Activated CD4-positive, alpha-beta T cell treated with anti-CD3 and anti-CD28 coated beads, Interleukin-2, amount 10 ng/mL, durations not matched to agents 24 days and 14 days (primary cell): Measurements from ENCODE around the gene TRIM44. TPM values are rescaled to one million over a fixed set of nuclear protein-coding genes. Genes with fewer than 3 reads are reported as not detected.
"Not testable (repeated sequence)": the region's sequence is repeated elsewhere in the genome, so short reads cannot be mapped to it uniquely, and the experiment has no call there.

Experiments used
- DNase-seq: peaks from one replicate; pipeline ENCODE4 v3.0.0; 2022
- H3K27ac Mint-ChIP-seq: one replicate; pipeline ENCODE4 v1.8.0; 2022; ENCODE audit warnings: mild to moderate bottlenecking, mixed read lengths
- H3K27me3 Mint-ChIP-seq: one replicate; pipeline ENCODE4 v1.8.0; 2022; ENCODE audit warnings: mixed read lengths
- H3K36me3 Mint-ChIP-seq: one replicate; pipeline ENCODE4 v1.8.0; 2022; ENCODE audit warnings: low read depth, mild to moderate bottlenecking, mixed read lengths
- H3K4me1 Mint-ChIP-seq: one replicate; pipeline ENCODE4 v1.8.0; 2021; ENCODE audit warnings: mixed read lengths
- H3K4me3 Mint-ChIP-seq: one replicate; pipeline ENCODE4 v1.8.0; 2022; ENCODE audit warnings: mild to moderate bottlenecking, moderate library complexity, mixed read lengths
- H3K9me3 Mint-ChIP-seq: one replicate; pipeline ENCODE4 v1.8.0; 2021; ENCODE audit warnings: mixed read lengths
- intact Hi-C: fragments of 100-400 bp; cut with micrococcal nuclease; formaldehyde crosslinking; loops from one replicate; pipeline ENCODE4 v1.15.1; 2023
- total RNA-seq: library from RNA; stranded (reverse); gene quantifications from 2 replicates; pipeline ENCODE4 v1.2.3, GENCODE V29; 2022

The TRIM44 gene
- total RNA-seq, 1 donor from 2014 or later, result 27.8 TPM

DNA sequence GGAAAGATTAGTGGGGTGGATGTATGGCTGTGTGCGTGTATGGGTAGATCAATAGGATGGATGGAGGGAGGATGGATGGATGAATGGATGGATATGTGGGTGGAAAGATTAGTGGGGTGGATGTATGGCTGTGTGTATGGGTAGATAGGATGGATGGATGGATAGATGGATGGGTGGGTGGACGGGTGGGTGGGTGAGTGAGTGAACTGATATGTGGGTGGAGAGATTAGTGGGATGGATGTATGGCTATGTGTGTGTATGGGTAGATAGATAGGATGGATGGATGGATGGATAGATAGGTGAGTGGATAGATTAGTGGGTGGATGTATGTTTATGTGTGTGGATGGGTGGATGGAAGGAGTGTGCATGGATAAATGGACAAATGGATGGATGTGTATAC, 193.7 kb downstream of the TRIM44 start:
- intact Hi-C loops, result no loop called here
- Mint-ChIP-seq H3K27ac (no peak overlapping the region), H3K4me3 (no peak overlapping the region), H3K27me3 (no peaks in the 10 kb centered on the region), H3K36me3 (no peaks in the 10 kb centered on the region), H3K9me3 (no peaks in the 10 kb centered on the region), H3K4me1 (no peaks in the 10 kb centered on the region)
- DNase-seq, result no peak

DNA sequence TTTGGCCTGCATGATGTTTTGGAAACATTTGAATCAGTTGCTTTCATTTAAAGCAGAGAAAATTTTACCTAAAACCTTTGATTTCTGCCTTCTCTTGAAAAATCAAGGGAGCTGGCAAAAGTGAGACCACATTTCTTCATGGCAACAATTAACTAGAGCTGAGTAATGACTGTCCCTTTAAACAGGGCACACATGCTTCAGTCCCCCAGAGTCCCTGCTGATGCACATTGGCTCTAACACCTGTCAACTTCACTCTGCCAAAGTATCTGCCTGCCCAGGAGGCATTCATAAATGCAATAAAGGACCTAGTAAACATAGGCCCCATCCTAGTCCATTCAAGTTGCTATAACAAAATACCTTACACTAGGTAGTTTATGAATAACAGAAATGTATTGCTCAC, 194.2 kb downstream of the TRIM44 start:
- Mint-ChIP-seq H3K4me3 (no peak overlapping the region), H3K27me3 (no peaks in the 10 kb centered on the region), H3K36me3 (no peaks in the 10 kb centered on the region), H3K27ac (no peak overlapping the region), H3K9me3 (no peaks in the 10 kb centered on the region), H3K4me1 (no peaks in the 10 kb centered on the region)
- intact Hi-C loops, result no loop called here
- DNase-seq, result no peak

DNA sequence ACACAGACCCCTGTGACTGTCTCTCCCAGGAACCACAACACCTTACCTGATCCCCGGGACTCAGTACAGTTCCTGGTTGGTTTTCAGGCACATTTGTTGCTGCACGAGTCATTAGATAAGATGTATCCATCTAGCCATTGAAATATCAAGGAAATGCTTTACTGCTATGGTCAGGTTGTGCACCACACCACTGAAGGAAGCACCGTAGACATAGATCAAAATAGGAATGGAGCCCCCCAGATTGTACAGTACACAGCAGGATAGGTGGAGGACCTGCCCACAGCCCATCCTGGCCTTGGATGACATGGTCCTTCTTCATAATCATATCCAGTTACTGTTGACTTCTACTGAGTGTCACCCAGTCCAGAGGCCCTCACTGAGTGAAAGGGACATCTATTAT, 195.3 kb downstream of the TRIM44 start:
- no peaks in the 10 kb centered on the region for H3K27me3 Mint-ChIP-seq
- DNase-seq, result no peak
- no peaks in the 10 kb centered on the region for H3K4me1 Mint-ChIP-seq
- no peaks in the 10 kb centered on the region for H3K9me3 Mint-ChIP-seq
- H3K27ac Mint-ChIP-seq, result no peak overlapping the region
- H3K4me3 Mint-ChIP-seq, result no peak overlapping the region
- H3K36me3 Mint-ChIP-seq, result no peaks in the 10 kb centered on the region
- intact Hi-C loops, result no loop called here

DNA sequence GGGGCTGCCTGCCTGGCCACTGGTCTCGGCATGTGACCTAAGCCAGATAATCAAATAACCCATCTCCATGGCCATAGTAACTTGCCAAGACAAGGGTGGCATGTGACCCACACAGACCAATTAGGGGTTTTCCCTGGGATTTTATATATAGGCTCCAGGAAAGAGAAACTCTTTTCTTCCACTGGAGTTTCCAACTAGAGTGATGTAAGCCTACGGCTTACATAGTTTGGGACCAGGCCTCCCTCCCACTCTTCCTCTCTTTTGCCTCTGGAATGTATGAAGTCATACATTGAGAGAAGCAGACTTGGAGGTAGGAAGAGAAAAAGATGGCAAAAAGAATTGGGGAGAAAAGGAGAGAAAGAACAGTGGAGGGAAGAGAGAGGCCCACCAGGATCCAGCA, 196.7 kb downstream of the TRIM44 start:
- Mint-ChIP-seq H3K9me3 (no peaks in the 10 kb centered on the region), H3K27ac (no peak overlapping the region), H3K36me3 (no peaks in the 10 kb centered on the region), H3K4me3 (no peak overlapping the region), H3K27me3 (no peaks in the 10 kb centered on the region), H3K4me1 (no peaks in the 10 kb centered on the region)
- no peak for DNase-seq
- intact Hi-C loops, result no loop called here

DNA sequence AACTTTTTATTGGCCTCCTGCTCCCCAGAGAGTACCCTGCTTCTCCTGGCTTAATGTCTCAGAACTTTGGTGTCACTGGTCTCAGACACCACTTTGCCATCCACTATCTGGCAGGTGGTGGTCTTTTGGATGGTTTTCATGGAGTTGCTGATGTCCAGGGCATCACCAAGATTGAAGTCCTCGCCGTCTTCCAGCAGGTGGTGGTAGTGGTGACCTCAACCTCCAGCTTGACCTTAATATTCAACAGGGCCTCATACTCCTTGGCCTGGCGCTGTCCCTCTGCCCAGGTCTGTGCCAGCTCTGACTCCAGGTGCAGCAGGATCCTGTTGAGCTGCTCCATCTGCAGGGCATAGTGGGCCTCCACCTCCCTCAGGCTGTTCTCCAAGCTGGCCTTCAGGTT, 197.6 kb downstream of the TRIM44 start:
- H3K9me3 Mint-ChIP-seq, H3K4me3 Mint-ChIP-seq, H3K4me1 Mint-ChIP-seq, intact Hi-C loops, H3K27me3 Mint-ChIP-seq, H3K36me3 Mint-ChIP-seq, H3K27ac Mint-ChIP-seq, DNase-seq: not testable (repeated sequence)

DNA sequence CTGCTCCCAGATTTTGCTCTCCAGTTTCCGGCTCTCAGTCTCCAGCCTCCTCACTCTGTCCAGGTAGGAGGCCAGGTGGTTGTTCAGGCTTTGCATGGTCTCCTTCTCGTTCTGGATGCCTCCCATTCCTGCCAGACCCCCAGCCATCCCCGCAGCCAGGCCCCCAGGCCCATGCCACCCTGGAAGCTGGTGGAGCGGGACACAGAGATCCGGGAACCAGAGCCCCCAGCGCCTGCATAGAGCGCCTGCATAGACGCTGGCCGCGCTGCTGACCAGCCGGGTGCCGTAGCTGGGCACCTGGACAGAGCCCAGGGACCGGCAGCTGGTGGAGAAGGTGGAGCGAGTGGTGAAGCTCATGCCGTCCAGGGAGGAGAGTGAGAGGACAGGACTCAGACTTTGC, 198.6 kb downstream of the TRIM44 start:
- intact Hi-C loops, result no loop called here

DNA sequence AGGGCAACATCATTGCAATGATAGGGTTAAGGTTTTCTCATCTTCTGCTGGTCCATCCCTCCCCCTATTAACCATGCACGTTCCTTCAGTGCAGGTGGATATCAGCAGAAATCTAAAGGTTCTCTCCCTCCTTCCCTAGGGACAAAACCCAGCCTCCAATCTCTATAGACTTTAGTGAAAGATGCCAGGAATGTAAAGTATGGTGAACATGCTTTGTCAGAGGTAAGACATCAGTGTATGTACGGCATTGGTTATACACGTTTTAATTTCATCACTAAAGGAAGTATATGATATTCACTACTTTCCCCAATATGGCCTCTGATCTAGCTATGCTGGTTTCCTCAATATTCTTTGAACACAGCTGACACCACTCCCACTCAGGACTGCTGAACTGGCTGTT, 200.1 kb downstream of the TRIM44 start:
- peaks cover 4% of the 10 kb centered on the region for H3K9me3 Mint-ChIP-seq
- no peak overlapping the region for H3K27ac Mint-ChIP-seq

More for the DNA sequence above, 198.6 kb downstream of the TRIM44 start:
- no peak overlapping the region for H3K27ac Mint-ChIP-seq
- H3K27me3 Mint-ChIP-seq, result no peaks in the 10 kb centered on the region
- no peaks in the 10 kb centered on the region for H3K36me3 Mint-ChIP-seq
- no peak overlapping the region for H3K4me3 Mint-ChIP-seq
- DNase-seq, result no peak
- H3K9me3 Mint-ChIP-seq, result no peaks in the 10 kb centered on the region
- no peaks in the 10 kb centered on the region for H3K4me1 Mint-ChIP-seq

DNA sequence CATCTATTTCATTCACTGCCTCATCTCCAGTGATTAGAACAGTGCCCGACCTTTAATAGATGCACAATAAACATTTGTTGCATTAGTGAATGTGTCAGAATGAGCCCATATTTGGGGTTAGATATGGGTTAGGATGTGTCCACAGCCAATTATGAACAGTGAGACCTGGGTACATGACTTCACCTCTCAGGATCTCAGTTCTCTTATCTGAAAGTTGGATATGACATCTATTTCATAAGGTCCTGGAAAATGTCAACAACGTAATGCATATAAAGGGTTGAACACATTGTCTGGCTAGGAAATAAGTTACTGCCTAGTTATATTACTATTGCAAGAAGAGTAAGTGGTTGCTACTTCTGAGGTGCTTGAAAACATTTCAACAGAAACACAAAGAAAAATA, 201.6 kb downstream of the TRIM44 start:
- H3K4me3 Mint-ChIP-seq, result no peak overlapping the region
- no peak overlapping the region for H3K27ac Mint-ChIP-seq
- H3K36me3 Mint-ChIP-seq, result no peaks in the 10 kb centered on the region
- DNase-seq, result no peak
- no peaks in the 10 kb centered on the region for H3K27me3 Mint-ChIP-seq
- H3K4me1 Mint-ChIP-seq, result no peaks in the 10 kb centered on the region
- intact Hi-C loops, result no loop called here
- peaks cover 9% of the 10 kb centered on the region for H3K9me3 Mint-ChIP-seq

More for the DNA sequence above, 200.1 kb downstream of the TRIM44 start:
- H3K4me1 Mint-ChIP-seq, result no peaks in the 10 kb centered on the region
- H3K36me3 Mint-ChIP-seq, result no peaks in the 10 kb centered on the region
- DNase-seq, result no peak
- intact Hi-C loops, result no loop called here
- no peaks in the 10 kb centered on the region for H3K27me3 Mint-ChIP-seq
- no peak overlapping the region for H3K4me3 Mint-ChIP-seq

DNA sequence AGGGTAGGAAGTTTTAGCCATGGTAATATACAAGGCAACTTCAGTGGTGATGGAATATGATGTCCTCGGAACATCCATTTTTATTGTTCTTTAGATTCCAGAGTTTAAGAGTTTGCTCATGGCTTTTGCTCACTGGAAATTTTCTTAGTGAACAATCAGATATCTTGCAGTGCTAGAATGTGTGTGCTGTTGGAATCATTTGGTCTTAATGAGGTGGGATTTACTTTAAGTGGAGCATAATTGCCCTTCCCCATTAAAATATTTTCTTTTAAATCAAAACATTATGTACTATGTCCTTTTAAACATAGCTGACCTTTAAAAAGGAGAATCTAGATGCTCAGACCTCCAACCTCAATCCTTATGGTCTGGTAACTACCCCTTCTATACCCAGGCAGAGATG, 204.0 kb downstream of the TRIM44 start:
- no peak overlapping the region for H3K4me3 Mint-ChIP-seq
- no peak overlapping the region for H3K27ac Mint-ChIP-seq
- no peak for DNase-seq
- H3K4me1 Mint-ChIP-seq, result no peaks in the 10 kb centered on the region
- intact Hi-C loops, result no loop called here
- no peaks in the 10 kb centered on the region for H3K27me3 Mint-ChIP-seq
- H3K9me3 Mint-ChIP-seq, result peaks cover 9% of the 10 kb centered on the region
- no peaks in the 10 kb centered on the region for H3K36me3 Mint-ChIP-seq

Other genes with a start within 250 kb of the TRIM44 start
- not detected in 2 replicates for gene SLC1A2, start 243.2 kb upstream of the TRIM44 start, total RNA-seq
- gene PAMR1, start 137.2 kb upstream of the TRIM44 start, total RNA-seq, result not detected in 2 replicates
- 0.26 and 0.30 TPM in 2 replicates for gene FJX1, start 44.3 kb upstream of the TRIM44 start, total RNA-seq